ENCODE measurements around the gene ZNF500.
A peak's percentile ranks its signal among the peaks of the same experiment; 100 is the strongest.

ZNF500 gene

GRCh38 chr16:4766875-4767628 is at the start of gene ZNF500:
TSS of gene ZNF500 (minus strand) at chr16:4767162. CDS start at chr16:4765978, 1,184 bp downstream.
- in situ Hi-C loops (cut with HindIII; ENCODE audit: low sequenced_read_pairs) = no loop called here
- no peak for TF ChIP-seq CTCF (IDR thresholded peaks at IDR 0.05; ENCODE audit: low read depth, low read length)
- H3K4me3 ChIP-seq (ENCODE audit: low read depth, low read length) = peak within 1 kb of the TSS; percentile 80
- DNase-seq (ENCODE audit: low read depth, low spot score) = peak; percentile 95

GRCh38 chr16:4814542-4815173 is 47.7 kb upstream of the ZNF500 start:
- in situ Hi-C loops (cut with HindIII; ENCODE audit: low sequenced_read_pairs) = no loop called here
- TF ChIP-seq CTCF (IDR thresholded peaks at IDR 0.05; ENCODE audit: low read depth, low read length) = no peak
- no peak for DNase-seq (ENCODE audit: low read depth, low spot score)
- H3K4me3 ChIP-seq (ENCODE audit: low read depth, low read length) = no peak overlapping the region

GRCh38 chr16:4814046-4814445 is 47.1 kb upstream of the ZNF500 start:
- no peak overlapping the region for H3K4me3 ChIP-seq (ENCODE audit: low read depth, low read length)
- in situ Hi-C loops (cut with HindIII; ENCODE audit: low sequenced_read_pairs) = no loop called here
- no peak for TF ChIP-seq CTCF (IDR thresholded peaks at IDR 0.05; ENCODE audit: low read depth, low read length)
- DNase-seq (ENCODE audit: low read depth, low spot score) = no peak

GRCh38 chr16:4813251-4814003 is 46.5 kb upstream of the ZNF500 start:
- in situ Hi-C loops (cut with HindIII; ENCODE audit: low sequenced_read_pairs) = no loop called here
- TF ChIP-seq CTCF (IDR thresholded peaks at IDR 0.05; ENCODE audit: low read depth, low read length) = no peak
- H3K4me3 ChIP-seq (ENCODE audit: low read depth, low read length) = no peak overlapping the region
- DNase-seq (ENCODE audit: low read depth, low spot score) = no peak

- H3K4me3 ChIP-seq (ENCODE audit: low read depth, low read length) = no peak overlapping the region
- no peak for TF ChIP-seq CTCF (IDR thresholded peaks at IDR 0.05; ENCODE audit: low read depth, low read length)
- in situ Hi-C loops (cut with HindIII; ENCODE audit: low sequenced_read_pairs) = no loop called here
- no peak for DNase-seq (ENCODE audit: low read depth, low spot score)
Observed at GRCh38 chr16:4811773-4812172, 44.8 kb upstream of the ZNF500 start.

GRCh38 chr16:4811242-4811641 is 44.3 kb upstream of the ZNF500 start:
- TF ChIP-seq CTCF (IDR thresholded peaks at IDR 0.05; ENCODE audit: low read depth, low read length) = no peak
- no peak for DNase-seq (ENCODE audit: low read depth, low spot score)
- H3K4me3 ChIP-seq (ENCODE audit: low read depth, low read length) = no peak overlapping the region
- in situ Hi-C loops (cut with HindIII; ENCODE audit: low sequenced_read_pairs) = no loop called here

Data from astrocyte of the spinal cord (primary cell).